NT2/D1 (cell line): ENCODE data around the gene TMEM182.

Experiments used
- DNase-seq: peaks from one replicate; pipeline ENCODE4 v3.0.0-alpha.2; 2011; ENCODE audit warnings: low read depth, low spot score
- H3K27me3 ChIP-seq: 2 replicates; pipeline ENCODE4 v1.6.0; 2011; ENCODE audit warnings: mild to moderate bottlenecking; ENCODE audit not compliant: insufficient read length, insufficient read depth
- H3K36me3 ChIP-seq: 2 replicates; pipeline ENCODE4 v1.6.1; 2011; ENCODE audit warnings: mild to moderate bottlenecking, low read length, mixed read lengths; ENCODE audit not compliant: insufficient read depth, insufficient read length
- H3K4me1 ChIP-seq: 2 replicates; pipeline ENCODE4 v1.5.1; 2011; ENCODE audit not compliant: insufficient read depth, insufficient read length
- H3K4me3 ChIP-seq: 2 replicates; pipeline ENCODE4 v1.5.1; 2011; ENCODE audit warnings: low read depth; ENCODE audit not compliant: insufficient read length
- H3K9ac ChIP-seq: 2 replicates; pipeline ENCODE4 v1.6.0; 2011; ENCODE audit warnings: low read depth; ENCODE audit not compliant: insufficient read length
- H3K9me3 ChIP-seq: 2 replicates; pipeline ENCODE4 v1.5.1; 2011; ENCODE audit warnings: mild to moderate bottlenecking, low read length; ENCODE audit not compliant: insufficient read depth
- SUZ12 ChIP-seq: IDR thresholded peaks from 2 replicates; pipeline ENCODE4 v1.6.1; 2011; ENCODE audit not compliant: insufficient read length, insufficient read depth; ENCODE audit errors: extremely low read depth
- YY1 ChIP-seq: IDR thresholded peaks from 2 replicates; pipeline ENCODE4 v1.6.1; 2011; ENCODE audit not compliant: insufficient read length, insufficient read depth
- ZNF274 ChIP-seq: IDR thresholded peaks from 2 replicates; pipeline ENCODE4 v1.6.1; 2011; ENCODE audit warnings: mild to moderate bottlenecking, low read depth, low read length

TMEM182 gene

GRCh38 chr2:102770506-102770905 is 8.7 kb downstream of the TMEM182 start:
- no peak for DNase-seq
- Histone ChIP-seq H3K4me1 (no peaks in the 10 kb centered on the region), H3K27me3 (no peaks in the 10 kb centered on the region), H3K4me3 (no peak overlapping the region), H3K9ac (no peak overlapping the region), H3K9me3 (no peaks in the 10 kb centered on the region), H3K36me3 (peaks cover 2% of the 10 kb centered on the region)
- TF ChIP-seq YY1 = no peak
- no peak for TF ChIP-seq ZNF274
- TF ChIP-seq SUZ12 = no peak

- no peak overlapping the region for H3K4me3 ChIP-seq
- H3K36me3 ChIP-seq = no peaks in the 10 kb centered on the region
- H3K9ac ChIP-seq = no peak overlapping the region
- no peak for DNase-seq
- TF ChIP-seq SUZ12 (no peak), ZNF274 (no peak), YY1 (no peak)
- H3K27me3 ChIP-seq = no peaks in the 10 kb centered on the region
- no peaks in the 10 kb centered on the region for H3K4me1 ChIP-seq
- no peaks in the 10 kb centered on the region for H3K9me3 ChIP-seq
These were observed 9.3 kb downstream of the TMEM182 start for GRCh38 chr2:102771114-102771513.

DNA sequence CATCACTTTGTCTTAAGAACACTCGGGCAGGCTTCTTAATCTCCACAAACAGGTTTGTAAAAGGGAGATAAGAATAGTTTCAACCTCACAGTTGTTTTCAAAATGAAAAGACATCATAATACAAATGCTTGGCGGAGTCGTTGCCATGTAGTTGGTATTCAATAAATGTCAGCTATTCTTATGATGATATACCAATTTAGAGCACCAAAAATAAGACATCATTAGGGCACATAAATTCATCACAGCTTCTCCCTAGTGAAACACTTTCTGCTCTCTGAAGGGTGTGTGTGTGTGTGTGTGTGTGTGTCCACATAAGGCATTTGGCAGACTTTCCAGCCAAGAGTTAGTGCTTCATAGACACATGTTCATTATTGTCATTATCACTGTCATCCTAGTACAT is 10.8 kb downstream of the TMEM182 start:
- Histone ChIP-seq H3K4me1 (no peaks in the 10 kb centered on the region), H3K9me3 (no peaks in the 10 kb centered on the region), H3K4me3 (no peak overlapping the region), H3K36me3 (no peaks in the 10 kb centered on the region), H3K27me3 (no peaks in the 10 kb centered on the region), H3K9ac (no peak overlapping the region)
- no peak for DNase-seq
- TF ChIP-seq YY1 = no peak
- TF ChIP-seq SUZ12 = no peak
- no peak for TF ChIP-seq ZNF274

- no peak for DNase-seq
- H3K9ac ChIP-seq = no peak overlapping the region
- no peaks in the 10 kb centered on the region for H3K36me3 ChIP-seq
- H3K4me1 ChIP-seq = no peaks in the 10 kb centered on the region
- H3K4me3 ChIP-seq = no peak overlapping the region
- H3K27me3 ChIP-seq = no peaks in the 10 kb centered on the region
- TF ChIP-seq YY1 (no peak), ZNF274 (no peak), SUZ12 (no peak)
- no peaks in the 10 kb centered on the region for H3K9me3 ChIP-seq
These were observed 11.4 kb downstream of the TMEM182 start for GRCh38 chr2:102773149-102773705.

DNA sequence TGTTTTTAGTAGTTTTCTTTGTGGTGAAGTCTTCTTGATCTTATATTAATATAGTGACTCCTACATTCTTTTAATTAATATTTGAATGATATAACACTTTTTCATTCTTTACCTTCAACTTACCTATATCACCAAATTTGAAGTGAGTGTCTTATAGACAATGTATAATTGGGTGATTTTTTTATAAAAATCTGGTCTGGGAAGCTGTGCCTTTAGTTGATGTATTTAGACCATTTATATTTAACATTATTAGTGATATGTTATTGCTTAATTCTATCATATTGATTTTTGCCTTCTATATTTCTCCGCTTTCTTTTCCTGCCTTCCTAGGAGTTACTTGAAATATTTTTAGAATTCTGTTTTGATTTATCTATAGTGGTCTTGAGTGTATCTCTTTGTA is 16.4 kb downstream of the TMEM182 start:
- Histone ChIP-seq H3K4me3 (no peak overlapping the region), H3K4me1 (no peaks in the 10 kb centered on the region), H3K27me3 (no peaks in the 10 kb centered on the region), H3K9me3 (no peaks in the 10 kb centered on the region), H3K9ac (no peak overlapping the region), H3K36me3 (no peaks in the 10 kb centered on the region)
- DNase-seq = no peak
- TF ChIP-seq YY1 (no peak), ZNF274 (no peak)

- Histone ChIP-seq H3K4me1 (no peaks in the 10 kb centered on the region), H3K4me3 (no peak overlapping the region), H3K36me3 (no peaks in the 10 kb centered on the region), H3K27me3 (no peaks in the 10 kb centered on the region), H3K9me3 (no peaks in the 10 kb centered on the region), H3K9ac (no peak overlapping the region)
- TF ChIP-seq SUZ12 (no peak), ZNF274 (no peak), YY1 (no peak)
- no peak for DNase-seq
These were observed 18.6 kb downstream of the TMEM182 start for GRCh38 chr2:102780467-102780866.

GRCh38 chr2:102782187-102782586 is 20.4 kb downstream of the TMEM182 start:
- H3K9me3 ChIP-seq = no peaks in the 10 kb centered on the region
- no peak overlapping the region for H3K4me3 ChIP-seq
- H3K36me3 ChIP-seq = no peaks in the 10 kb centered on the region
- TF ChIP-seq SUZ12 = no peak
- TF ChIP-seq ZNF274 = no peak
- no peak for TF ChIP-seq YY1
- DNase-seq = no peak
- H3K27me3 ChIP-seq = no peaks in the 10 kb centered on the region
- no peaks in the 10 kb centered on the region for H3K4me1 ChIP-seq
- H3K9ac ChIP-seq = no peak overlapping the region

- Histone ChIP-seq H3K9ac (no peak overlapping the region), H3K9me3 (no peaks in the 10 kb centered on the region), H3K27me3 (no peaks in the 10 kb centered on the region), H3K4me1 (no peaks in the 10 kb centered on the region), H3K4me3 (no peak overlapping the region), H3K36me3 (no peaks in the 10 kb centered on the region)
- no peak for TF ChIP-seq ZNF274
- TF ChIP-seq SUZ12 = no peak
- TF ChIP-seq YY1 = no peak
- DNase-seq = no peak
These were observed 21.1 kb downstream of the TMEM182 start for GRCh38 chr2:102782933-102783332.
